CD4-positive, alpha-beta T cell treated with Interleukin-15 for 1 hour (primary cell): Measurements from ENCODE around the gene ATAD3B.
"Not testable (repeated sequence)": the region's sequence is repeated elsewhere in the genome, so short reads cannot be mapped to it uniquely, and the experiment has no call there.

Experiments used
- DNase-seq: peaks from one replicate; pipeline ENCODE4 v3.0.0-alpha.2; 2020

Gene ATAD3B

DNA sequence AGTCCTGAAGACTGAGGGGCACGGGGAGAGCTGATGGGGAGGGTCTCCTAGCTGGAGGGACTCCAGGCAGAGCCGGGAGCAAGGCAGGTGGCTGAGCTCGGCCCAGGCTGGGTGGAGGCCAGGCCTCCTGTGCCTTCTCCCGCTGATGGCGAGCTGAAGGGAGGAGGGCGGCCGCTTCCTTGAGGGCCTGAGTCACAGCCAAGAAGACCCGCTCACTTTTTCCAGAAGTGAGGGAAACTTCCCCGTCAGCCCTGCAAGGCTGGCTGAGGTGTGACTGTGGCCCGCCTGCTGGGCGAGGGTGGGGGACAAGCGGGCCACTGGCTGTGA is 37.8 kb upstream of the ATAD3B start:
- no peak for DNase-seq

DNA sequence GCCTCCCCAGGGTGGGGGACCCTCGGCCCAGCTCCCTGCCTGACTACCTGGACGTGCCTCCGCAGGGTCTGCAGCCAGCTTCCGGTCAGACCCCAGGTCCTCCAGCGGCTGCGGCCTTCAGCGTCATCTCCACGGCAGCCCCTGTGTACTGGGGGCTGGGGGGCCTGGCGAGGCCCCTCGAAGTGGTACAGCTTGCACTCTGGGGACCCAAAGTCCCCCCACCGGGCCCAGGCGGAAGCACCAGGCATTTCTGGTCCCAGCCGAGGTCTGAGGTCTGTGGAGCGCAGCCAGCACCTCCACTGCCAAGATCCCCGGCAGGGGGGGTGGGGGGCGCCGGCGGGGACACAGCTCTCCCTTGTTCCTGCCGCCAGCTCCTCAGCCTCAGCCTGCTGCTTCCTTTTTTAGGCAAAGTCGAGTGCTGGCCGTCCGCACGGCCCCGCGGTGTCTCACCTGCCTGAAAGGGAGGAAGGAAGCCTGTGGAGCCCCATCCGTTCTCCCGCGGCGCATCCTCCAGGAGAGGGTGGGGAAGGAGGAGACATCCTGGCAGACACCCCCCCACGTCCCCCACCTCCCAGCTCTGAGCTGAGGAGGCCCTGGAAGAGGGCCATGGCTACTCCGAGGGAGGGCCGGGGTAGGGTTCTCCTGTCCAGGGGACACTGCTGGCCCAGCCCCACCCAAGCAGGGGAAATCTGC is 37.3 kb upstream of the ATAD3B start:
- DNase-seq = no peak

DNA sequence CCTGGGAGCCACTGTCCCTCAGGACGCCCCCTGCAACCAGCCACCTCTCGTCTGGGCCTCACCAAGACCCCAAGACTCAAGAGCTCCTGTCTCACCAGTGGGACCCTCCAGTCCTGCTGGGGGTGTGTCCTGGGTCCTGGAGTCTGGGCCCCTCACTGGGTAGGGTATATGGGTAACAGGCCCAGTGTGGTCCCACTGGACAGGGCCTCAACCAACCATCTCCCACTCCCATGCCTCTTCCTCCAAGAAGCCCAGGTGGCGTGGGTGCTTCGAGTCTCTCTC is 36.8 kb upstream of the ATAD3B start:
- DNase-seq = no peak

DNA sequence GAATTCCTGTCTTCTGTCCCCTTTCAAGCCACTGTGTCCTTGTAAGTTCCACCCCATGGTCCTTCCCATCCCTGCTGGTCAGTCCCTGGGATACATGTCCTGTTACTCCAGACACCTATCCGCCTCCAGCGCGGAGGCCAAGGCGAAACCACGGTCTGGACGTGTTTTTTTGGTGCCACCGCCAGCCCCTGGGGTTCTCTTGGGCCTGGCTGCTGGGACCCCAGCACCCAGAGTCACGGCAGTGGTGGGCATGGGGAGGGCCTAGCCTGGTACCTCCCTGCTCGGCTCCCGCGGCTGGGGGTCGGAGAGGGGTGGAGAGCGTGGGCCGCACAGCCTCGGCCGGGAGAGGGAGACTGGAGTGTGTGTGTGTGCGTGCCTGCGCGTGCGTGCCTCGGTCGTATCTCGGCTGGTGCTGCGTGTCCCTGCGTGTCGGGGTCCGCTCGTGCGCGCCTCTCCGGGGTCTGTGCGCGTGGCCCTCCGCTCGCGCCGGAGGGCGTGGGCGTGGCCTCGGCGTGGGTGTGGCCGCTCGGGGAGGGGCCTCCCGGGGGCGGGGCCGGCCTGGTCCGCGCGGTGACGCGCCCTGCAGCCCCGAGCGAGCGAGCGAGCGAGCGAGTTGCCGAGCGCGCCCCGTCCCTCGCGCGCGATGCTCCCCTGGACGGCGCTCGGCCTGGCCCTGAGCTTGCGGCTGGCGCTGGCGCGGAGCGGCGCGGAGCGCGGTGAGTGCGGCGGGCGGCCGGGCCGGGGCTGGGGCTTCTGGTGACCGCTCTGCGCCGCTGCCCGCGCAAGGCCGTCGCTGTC is 36.3 kb upstream of the ATAD3B start, which contains the start of gene VWA1:
Gene VWA1, plus strand, starts transcription at position 585 of the 798 bp plus-strand sequence. Its CDS starts 59 bp downstream, at position 644.
- peak; percentile 52 for DNase-seq

DNA sequence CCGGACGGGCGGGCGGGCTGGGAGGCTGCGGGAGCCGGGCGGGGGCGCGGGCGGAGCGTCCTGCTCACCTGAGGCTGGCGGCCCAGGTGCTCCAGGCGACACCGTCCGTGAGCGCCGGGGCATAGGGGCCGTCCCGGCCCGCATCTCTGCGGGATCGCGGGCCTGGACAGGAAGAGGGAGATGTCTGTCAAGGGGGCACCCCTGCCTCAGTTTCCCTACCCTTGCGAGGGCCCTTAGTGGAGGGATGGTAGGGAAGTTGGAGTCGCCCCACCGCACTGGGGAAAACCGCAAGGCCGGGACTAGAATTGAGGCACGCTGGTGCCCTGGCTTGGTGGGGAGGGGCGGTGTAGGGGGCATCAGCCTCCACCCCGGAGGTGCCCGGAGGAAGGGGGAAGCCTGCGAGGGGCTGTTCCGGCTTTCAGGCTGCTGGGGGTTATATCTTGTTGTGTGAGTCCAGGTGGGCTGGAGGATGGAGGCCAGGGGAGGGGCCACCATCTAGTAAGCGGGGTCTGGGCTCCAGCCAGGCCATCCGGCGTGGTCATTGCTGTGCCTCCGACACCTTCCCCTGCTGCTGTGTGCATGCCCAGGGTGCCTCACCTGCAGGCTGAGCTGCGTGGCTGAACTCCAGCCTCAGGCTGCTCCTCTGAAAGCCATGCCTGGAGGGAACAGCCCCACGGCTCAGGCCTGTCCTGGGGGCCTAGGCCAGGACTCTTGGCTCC is 35.5 kb upstream of the ATAD3B start:
- DNase-seq = no peak

DNA sequence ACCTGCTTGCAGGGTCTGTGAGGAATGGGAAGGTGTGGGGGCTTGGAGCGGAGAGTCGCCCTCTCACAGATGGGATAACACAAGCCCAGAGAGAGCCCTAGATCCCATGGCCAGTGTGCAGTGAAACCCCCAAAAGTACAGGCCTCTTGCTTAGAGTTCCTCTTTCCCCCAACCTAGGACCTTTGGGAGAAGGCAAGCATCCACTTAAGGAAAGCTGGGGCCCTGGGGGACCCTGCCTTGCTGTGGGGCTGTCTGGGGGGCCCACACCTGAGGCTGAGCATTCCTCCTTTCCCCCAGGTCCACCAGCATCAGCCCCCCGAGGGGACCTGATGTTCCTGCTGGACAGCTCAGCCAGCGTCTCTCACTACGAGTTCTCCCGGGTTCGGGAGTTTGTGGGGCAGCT is 34.9 kb upstream of the ATAD3B start:
- no peak for DNase-seq

DNA sequence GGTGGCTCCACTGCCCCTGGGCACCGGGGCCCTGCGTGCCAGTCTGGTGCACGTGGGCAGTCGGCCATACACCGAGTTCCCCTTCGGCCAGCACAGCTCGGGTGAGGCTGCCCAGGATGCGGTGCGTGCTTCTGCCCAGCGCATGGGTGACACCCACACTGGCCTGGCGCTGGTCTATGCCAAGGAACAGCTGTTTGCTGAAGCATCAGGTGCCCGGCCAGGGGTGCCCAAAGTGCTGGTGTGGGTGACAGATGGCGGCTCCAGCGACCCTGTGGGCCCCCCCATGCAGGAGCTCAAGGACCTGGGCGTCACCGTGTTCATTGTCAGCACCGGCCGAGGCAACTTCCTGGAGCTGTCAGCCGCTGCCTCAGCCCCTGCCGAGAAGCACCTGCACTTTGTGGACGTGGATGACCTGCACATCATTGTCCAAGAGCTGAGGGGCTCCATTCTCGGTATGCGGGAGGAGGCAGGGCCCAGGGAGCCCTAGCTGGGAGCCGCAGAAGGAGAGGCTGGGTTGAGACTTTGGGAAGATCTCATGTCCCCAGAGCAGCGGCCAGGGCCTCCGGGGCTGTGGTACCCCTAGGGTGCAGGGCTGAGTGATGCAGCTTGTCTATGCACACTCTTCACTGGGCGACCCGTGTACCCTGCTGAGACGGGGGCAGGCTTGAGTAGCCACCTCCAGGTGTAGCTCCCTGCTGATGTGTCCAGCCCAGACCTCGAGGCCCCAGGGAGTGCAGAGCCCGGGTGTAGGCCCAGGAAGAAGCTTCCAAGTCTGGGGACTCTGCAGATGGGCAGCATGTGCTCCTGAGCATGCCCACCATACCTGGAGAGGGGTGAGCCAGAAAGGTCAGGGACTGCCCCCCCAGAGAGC is 34.3 kb upstream of the ATAD3B start:
- no peak for DNase-seq

DNA sequence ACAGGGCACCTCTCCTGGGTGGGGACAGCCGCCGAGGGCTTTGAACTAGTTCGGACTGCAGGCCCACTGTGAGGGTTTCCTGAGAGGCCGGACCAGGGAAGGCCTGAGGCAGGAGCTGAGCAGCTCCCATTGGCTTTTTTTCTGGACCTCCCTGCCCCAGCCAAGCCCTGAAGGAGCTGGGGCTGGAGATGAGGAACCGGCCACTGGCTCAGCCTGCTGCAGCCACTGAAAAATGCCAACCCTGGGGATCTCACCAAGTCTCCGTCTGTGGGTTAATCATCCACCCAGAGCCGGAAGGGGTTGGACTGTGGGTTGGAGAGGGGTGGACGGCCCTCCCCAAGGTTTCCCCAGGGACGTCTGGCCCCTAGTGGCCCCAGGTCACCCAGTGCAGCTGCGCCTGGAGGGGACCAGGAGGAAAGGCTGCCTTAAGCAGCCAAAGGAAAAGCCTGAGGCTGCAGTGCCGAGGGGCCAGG is 33.6 kb upstream of the ATAD3B start:
- no peak for DNase-seq

DNA sequence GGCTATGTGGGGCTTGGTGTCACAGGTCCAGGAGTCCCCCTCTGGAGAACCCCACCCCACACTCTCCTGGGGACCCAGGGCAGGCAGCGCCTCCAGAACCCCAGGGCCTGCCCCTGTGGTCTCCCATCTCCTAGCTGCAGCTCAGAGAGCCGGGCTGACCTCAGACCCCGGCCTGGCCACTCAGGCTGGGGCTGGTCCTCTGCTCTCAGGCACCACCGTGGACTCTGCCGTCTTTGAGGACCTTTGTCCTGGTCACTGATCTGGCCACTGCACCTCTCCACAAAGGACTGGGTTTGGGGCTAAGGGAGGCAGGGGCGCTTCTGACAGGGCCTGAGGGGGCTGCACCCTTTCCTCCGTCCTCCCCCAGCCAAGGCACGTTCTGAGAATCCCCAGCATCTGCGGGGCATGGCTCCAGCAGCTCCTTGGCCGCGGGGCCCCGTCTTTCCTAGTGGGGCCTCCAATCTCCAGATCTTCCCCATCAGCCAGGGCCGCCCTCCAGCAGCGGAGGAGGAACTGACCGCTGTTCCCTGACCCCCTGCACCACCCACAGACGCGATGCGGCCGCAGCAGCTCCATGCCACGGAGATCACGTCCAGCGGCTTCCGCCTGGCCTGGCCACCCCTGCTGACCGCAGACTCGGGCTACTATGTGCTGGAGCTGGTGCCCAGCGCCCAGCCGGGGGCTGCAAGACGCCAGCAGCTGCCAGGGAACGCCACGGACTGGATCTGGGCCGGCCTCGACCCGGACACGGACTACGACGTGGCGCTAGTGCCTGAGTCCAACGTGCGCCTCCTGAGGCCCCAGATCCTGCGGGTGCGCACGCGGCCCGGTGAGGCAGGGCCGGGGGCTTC is 32.8 kb upstream of the ATAD3B start:
- DNase-seq = no peak

DNA sequence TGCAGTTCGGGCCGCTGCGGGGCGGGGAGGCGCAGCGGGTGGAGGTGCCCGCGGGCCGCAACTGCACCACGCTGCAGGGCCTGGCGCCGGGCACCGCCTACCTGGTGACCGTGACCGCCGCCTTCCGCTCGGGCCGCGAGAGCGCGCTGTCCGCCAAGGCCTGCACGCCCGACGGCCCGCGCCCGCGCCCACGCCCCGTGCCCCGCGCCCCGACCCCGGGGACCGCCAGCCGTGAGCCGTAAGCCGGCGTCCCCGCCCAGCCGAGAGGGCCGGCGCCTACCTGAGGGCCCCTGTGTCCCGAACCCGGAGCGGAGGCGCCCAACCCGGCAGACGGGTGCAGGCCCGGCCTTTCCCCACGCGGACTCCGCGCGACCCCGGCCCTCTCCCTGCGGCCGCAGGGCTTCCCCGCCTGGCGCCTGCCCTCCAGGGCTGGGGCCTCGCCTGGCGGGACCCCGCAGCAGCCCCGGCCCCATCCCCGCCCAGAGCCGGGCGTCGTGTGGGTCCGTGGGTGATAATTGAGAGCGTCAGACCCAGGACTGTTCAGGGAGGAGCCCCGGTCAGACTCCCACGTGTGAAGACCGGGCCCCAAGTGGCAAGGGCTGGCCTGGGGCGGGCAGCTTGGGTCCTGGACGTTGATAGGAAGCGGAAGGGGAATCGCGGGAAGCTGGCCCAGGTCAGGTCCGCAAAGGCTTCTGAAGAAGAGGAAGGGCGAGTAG is 31.9 kb upstream of the ATAD3B start:
- no peak for DNase-seq

DNA sequence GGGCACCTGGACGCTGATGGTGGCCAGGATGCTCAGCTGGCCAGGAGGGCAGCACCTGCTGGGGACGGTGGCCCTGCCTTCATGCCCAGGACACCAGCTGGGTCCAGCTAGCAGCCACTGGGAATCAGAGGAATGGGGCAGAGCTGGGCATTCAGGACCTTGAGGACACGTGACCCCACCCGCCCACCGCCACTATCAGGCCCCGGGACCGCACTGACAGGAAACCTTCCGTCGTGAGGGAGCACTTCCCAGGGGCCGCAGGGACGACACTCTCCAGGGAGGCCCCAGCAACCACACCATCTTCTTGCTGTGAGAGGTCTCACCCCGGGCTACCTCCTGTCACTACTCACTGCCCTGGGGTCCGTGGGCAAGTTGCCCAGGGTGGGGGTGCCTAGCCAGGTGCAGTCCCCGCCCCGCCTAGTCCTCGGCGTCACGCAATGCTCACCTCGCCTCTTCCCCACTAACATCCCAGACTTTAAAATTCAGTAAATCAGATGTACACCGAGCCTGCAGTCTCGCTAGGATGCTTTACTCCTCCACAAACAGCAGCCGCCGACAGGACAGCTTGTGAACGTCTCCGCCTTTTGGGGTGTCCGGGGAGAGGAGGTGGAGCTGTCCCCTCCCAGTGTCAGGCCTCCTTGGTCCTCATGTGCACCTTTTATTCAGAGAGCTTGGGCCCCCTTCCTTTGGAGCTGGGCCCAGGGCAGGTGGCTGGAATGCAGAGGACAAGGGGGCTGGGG is 31.1 kb upstream of the ATAD3B start:
- DNase-seq = no peak

DNA sequence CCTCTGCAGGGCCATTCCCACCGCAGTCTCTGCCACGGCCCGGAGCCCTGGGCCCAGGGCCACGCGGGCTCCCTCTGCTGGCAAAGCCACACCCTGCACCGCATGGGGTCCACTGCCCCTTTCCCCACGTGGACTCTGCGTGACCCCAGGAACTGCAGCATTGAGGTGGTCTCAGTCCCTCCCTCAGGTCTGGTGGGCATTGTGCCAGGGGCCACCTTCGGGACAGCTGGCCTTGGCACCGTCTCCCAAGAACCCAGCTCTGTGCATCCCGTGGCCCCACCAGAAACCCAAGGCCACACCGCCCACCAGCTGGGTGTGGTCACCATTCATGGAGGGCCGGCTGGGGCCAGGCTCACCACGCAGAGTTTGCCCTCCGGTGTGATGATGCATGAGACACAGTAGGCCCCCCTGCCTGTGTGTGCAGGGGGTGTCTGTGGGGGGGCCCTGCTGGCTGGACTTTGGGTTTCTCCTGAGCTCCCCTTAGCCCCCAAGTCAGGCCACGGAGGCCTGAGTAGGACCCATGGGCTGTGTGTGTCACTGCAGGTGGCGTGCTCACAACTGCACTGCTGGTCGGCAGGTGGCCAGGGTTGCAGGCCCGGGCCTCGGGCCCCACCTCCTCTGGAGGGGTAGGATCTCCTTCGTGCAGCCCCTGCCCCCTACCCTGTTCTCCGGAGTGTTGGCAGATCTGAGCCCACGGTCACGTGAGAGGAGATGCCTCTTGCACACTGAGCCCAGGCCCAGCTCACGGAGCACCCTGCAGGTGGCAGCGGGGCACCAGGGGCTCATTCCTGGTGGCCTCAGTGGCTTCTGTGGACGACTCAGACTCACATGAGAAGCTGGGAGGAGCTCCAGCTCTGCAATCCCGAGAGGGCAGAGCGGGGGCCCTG is 30.3 kb upstream of the ATAD3B start:
- DNase-seq = peak; percentile 33

DNA sequence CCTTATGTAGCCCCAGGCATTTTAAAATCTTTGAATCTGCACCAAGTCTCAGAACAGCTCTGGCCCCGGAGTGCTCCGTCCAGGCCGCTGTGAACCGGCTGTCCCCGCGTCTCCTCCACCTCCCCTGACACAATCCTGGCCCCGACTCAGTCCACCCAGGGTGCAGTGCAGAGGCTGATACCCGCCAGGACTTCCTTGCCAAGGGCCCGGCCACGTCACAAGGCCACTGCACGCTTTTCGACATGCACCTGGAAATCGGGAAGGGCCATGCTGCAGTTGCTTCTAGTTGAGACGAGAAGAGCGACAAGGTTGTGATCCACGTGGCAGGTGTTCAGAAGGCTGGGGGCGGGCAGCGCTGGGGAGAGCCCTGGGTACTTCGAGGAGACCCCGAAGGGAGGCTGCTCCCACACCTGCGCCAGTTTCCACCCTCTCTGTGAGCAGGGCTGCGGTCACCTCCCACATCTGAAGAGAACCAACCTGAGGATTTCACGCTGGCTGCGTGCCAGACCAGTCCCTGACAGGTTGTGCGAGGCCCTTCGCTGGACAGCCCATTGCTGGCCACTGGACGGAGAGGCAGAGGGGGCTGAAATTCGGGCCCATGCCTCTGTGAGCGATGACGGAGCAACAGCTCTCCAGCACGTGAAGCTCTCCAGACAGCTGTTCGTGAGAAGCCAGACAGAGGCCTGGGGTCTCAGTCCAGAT is 29.3 kb upstream of the ATAD3B start:
- no peak for DNase-seq

DNA sequence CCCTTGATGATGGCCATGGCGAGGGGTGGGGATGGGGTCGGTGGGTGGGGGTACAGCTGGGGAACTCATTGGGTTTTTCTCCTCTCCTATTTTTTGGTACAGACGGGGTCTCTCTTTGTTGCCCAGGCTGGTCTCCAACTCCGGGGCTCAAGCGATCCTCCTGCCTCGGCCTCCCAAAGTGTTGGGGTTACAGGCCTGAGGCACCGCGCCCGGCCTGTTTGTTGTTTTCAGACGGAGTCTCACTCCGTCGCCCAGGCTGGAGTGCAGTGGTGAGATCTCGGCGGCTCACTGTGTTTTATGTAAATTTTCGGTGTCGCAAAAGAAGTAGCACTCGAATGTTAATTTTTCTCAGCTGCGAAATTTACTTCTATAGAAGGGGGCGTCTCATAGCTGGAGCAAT is 24.9 kb upstream of the ATAD3B start:
- not testable (repeated sequence) for DNase-seq

DNA sequence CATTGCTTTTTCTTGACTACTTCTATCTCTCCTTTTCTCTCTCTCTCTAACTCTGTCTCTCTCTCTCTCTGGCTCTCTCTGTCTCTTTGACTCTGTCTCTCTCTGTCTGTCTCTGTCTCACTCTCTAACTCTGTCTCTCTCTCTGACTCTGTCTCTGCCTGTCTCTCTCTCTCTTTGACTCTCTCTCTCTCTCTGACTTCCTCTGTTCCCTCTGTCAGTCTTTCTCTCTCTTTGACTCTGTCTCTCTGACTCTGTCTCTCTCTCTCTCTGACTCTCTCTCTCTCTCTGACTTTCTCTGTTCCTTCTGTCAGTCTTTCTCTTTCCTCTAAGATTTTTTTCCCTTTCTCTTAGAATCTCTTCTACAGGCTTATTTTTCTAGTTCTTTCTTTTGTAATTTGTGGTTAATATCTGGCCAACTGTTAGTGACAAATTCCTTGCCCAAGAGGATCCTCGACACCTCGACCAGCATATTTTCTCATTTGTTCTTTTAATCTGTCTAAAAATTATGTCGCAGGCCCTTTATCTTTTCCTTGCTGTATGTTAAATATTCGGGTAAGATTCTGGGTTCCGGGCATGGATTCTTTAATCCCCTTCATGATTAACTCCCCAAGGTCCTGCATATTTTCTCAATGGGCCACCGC is 22.3 kb upstream of the ATAD3B start, which contains the start of gene ATAD3C:
Gene ATAD3C, plus strand, starts transcription at position 591 of the 641 bp plus-strand sequence. CDS start 995 bp downstream, outside the sequence.
- DNase-seq = no peak

DNA sequence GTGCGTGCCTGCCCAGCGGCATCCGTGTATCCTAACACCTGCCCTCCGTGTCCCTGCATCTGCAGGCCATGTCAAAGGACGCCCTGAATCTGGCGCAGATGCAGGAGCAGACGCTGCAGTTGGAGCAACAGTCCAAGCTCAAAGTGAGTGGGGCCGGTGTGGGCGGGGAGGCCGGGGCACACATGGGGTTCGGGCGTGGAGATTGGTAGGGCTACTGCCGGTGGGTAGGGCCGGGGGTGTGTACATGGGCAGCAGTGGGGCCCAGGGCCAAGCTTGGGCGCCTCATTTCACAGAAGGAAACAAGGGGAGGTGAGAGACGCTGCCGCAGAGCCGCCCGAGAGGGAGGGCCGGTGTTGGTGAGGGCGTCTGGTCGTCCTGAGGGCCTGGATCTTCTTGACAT is 20.9 kb upstream of the ATAD3B start:
- not testable (repeated sequence) for DNase-seq

DNA sequence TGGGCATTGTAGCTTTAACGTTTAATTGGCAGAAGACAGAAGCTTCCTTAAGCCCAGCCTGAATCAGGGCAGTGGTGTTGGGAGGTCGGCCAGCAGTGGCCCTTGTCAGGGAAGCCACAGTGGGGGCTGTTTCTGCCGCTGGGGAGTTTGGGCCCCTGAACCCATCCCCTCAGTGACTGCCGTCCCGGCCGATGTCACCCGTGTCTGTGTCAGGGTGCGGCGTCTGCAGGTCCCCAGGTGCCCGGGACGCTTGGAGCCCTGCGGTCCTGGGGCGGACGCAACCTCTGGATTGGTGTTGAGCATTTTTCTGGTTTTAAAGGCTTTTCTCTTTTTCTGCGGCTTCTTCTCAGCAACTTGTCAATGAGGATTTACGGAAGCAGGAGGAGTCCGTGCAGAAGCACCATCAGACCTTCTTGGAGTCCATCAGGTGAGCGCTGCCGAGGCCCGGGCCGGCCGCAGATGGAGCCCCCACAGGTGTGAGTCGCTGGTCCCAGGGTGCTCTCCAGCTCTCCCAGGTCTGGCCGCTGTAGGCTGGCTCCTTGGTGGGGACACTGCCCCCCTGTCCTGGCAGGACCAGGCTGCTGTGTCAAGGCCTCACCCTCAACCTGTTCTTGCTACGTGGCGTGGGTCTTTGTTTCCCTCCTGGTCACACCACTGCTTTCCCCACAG is 19.7 kb upstream of the ATAD3B start:
- DNase-seq = no peak

DNA sequence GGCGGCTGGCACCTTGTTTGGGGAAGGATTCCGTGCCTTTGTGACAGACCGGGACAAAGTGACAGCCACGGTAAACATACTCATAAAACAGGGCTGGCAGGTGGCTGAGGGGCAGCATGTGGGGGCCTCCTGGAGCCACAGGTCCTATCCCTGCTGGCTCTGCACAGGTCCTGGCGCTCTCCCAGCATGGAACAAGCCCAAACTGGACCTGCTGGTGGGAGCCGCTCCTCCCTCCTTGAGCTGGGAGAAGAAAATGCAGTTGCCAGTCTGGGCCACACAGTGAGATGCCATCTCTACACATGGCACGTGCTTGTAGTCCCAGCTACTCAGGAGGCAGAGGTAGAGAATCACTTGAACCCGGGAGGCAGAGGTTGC is 19.2 kb upstream of the ATAD3B start:
- not testable (repeated sequence) for DNase-seq
